Right lobe of liver (tissue), 4 donors: ENCODE data around the gene WNT7A.

Experiments used
- POLR2A ChIP-seq: fragments of 450-650 bp; IDR thresholded peaks from one replicate; pipeline ENCODE4 v1.6.1; 2017; ENCODE audit warnings: antibody characterized with exemption, mild to moderate bottlenecking
- TF ChIP-seq, protein P1 (sequence below), 4 donors: fragments of 200-600 bp in 3 of 4; fragments of 450-650 bp in 1 of 4; IDR thresholded peaks; one replicate each; pipeline versions ENCODE4 v1.5.1 to v1.8.0; 2016 to 2022; ENCODE audit warnings: antibody characterized with exemption in 4 of 4, mild to moderate bottlenecking in 2 of 4
- donor health status: DM: no; HTN: no; CAD: no.
- donor health status: DM: no; HTN: no; CAD: no.
- donor health status: DM: no; HTN: yes; CAD: no.

DNA sequence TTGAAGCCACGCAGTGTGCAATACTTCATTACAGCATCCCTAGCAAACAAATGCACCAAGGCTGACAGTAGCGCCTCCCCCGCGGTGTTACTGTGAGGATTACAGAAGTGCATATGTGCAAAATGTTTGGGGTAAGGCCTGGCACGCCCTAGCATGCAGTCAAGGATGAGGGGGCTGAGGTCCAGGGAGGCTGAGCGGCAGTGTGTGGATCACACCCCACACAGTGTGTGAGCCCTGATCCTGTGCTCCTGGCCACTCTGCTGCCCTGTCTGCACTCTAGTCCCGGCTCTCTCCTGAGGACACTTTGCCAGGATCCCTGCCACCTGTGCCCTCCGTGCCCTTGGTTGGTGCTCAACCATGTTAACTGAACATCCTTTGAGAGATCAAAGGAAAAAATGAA lies 71.3 kb downstream of the WNT7A start:
- no peak for TF ChIP-seq POLR2A
- TF ChIP-seq, protein P1, sequence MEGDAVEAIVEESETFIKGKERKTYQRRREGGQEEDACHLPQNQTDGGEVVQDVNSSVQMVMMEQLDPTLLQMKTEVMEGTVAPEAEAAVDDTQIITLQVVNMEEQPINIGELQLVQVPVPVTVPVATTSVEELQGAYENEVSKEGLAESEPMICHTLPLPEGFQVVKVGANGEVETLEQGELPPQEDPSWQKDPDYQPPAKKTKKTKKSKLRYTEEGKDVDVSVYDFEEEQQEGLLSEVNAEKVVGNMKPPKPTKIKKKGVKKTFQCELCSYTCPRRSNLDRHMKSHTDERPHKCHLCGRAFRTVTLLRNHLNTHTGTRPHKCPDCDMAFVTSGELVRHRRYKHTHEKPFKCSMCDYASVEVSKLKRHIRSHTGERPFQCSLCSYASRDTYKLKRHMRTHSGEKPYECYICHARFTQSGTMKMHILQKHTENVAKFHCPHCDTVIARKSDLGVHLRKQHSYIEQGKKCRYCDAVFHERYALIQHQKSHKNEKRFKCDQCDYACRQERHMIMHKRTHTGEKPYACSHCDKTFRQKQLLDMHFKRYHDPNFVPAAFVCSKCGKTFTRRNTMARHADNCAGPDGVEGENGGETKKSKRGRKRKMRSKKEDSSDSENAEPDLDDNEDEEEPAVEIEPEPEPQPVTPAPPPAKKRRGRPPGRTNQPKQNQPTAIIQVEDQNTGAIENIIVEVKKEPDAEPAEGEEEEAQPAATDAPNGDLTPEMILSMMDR (IDR thresholded peaks at IDR 0.05), result no peak
